OCI-M2 (cell line): ENCODE data around the gene HOXC10.

ENCODE experiments used
- DNase-seq: peaks from one replicate; lab custom pipeline; 2025; ENCODE audit not compliant: unreplicated experiment; lab: John Stamatoyannopoulos, UW

HOXC10 gene

GRCh38 chr12:53984901-53985691, at the start of gene HOXC10:
TSS of gene HOXC10 (plus strand) at chr12:53985146. CDS start at chr12:53985260, 114 bp downstream.
- no peak for DNase-seq

GRCh38 chr12:53935383-53936341, 49.3 kb upstream of the HOXC10 start:
- DNase-seq = no peak

GRCh38 chr12:53937099-53937498, 47.8 kb upstream of the HOXC10 start:
- DNase-seq = no peak

- no peak for DNase-seq
Observed at GRCh38 chr12:53937596-53938325, 47.2 kb upstream of the HOXC10 start.

- no peak for DNase-seq
Observed at GRCh38 chr12:53938326-53939140, 46.4 kb upstream of the HOXC10 start, which contains the start of gene HOXC13. TSS of gene HOXC13 (plus strand) at chr12:53938831. CDS start at chr12:53938907, 76 bp downstream.

- no peak for DNase-seq
Observed at GRCh38 chr12:53939141-53940108, 45.5 kb upstream of the HOXC10 start.

- no peak for DNase-seq
Observed at GRCh38 chr12:53940443-53941014, 44.4 kb upstream of the HOXC10 start.

GRCh38 chr12:53941187-53941586, 43.8 kb upstream of the HOXC10 start:
- DNase-seq = no peak

GRCh38 chr12:53941750-53942149, 43.2 kb upstream of the HOXC10 start:
- no peak for DNase-seq

- DNase-seq = no peak
Observed at GRCh38 chr12:53942467-53942997, 42.4 kb upstream of the HOXC10 start.

GRCh38 chr12:53944209-53944608, 40.7 kb upstream of the HOXC10 start:
- no peak for DNase-seq

- no peak for DNase-seq
Observed at GRCh38 chr12:53944907-53945847, 39.8 kb upstream of the HOXC10 start.

- DNase-seq = no peak
Observed at GRCh38 chr12:53947743-53948142, 37.2 kb upstream of the HOXC10 start.

- DNase-seq = no peak
Observed at GRCh38 chr12:53948650-53949593, 36.0 kb upstream of the HOXC10 start.

- DNase-seq = no peak
Observed at GRCh38 chr12:53949631-53950436, 35.1 kb upstream of the HOXC10 start.

GRCh38 chr12:53950437-53950773, 34.5 kb upstream of the HOXC10 start:
- no peak for DNase-seq
